Mucosa of rectum (tissue), 2 donors: Measurements from ENCODE around the gene PGM5.

ENCODE experiments used
- H3K27ac ChIP-seq, 2 donors: one replicate each; pipeline ENCODE4 v1.7.0; 2013; ENCODE audit warnings: inconsistent platforms in 2 of 2, low read depth in 2 of 2, low read length in 2 of 2
- H3K27me3 ChIP-seq, 2 donors: one replicate each; pipeline ENCODE4 v1.7.0; 2013; ENCODE audit warnings: low read length in 2 of 2; ENCODE audit not compliant: control insufficient read depth in 2 of 2, insufficient read depth in 2 of 2
- H3K36me3 ChIP-seq, 2 donors: one replicate each; pipeline ENCODE4 v1.7.0; 2013; ENCODE audit warnings: low read length in 2 of 2; ENCODE audit not compliant: control insufficient read depth in 2 of 2, insufficient read depth in 2 of 2
- H3K4me1 ChIP-seq, 2 donors: one replicate each; pipeline ENCODE4 v1.7.0; 2013; ENCODE audit warnings: low read length in 2 of 2, mild to moderate bottlenecking in 1 of 2; ENCODE audit not compliant: control insufficient read depth in 2 of 2, insufficient read depth in 2 of 2
- H3K4me3 ChIP-seq, 2 donors: one replicate each; pipeline ENCODE4 v1.7.0; 2013; ENCODE audit warnings: low read length in 2 of 2
- H3K9ac ChIP-seq, 2 donors: one replicate each; pipeline ENCODE4 v1.7.0; 2013; ENCODE audit warnings: low read length in 2 of 2, low read depth in 1 of 2, mild to moderate bottlenecking in 1 of 2
- H3K9me3 ChIP-seq, 2 donors: one replicate each; pipeline ENCODE4 v1.7.0; 2013; ENCODE audit warnings: low read length in 2 of 2; ENCODE audit not compliant: control insufficient read depth in 2 of 2
- donor health status: healthy.
- donor health status: Normal muscosa, but diverticular disease.

Gene PGM5

GRCh38 chr9:68545033-68545705 lies 188.8 kb downstream of the PGM5 start:
- Histone ChIP-seq H3K36me3 (no peaks in the 10 kb centered on the region), H3K27me3 (no peaks in the 10 kb centered on the region), H3K4me3 (no peak overlapping the region), H3K27ac (no peak overlapping the region), H3K4me1 (peaks cover 12 to 16% of the 10 kb centered on the region in 2 donors), H3K9ac (no peak overlapping the region), H3K9me3 (no peaks in the 10 kb centered on the region)

GRCh38 chr9:68546596-68547390 lies 190.4 kb downstream of the PGM5 start:
- Histone ChIP-seq H3K9me3 (no peaks in the 10 kb centered on the region), H3K4me1 (peaks cover 6 to 11% of the 10 kb centered on the region in 2 donors), H3K27ac (peak overlapping the region; percentile 23 to 57), H3K36me3 (no peaks in the 10 kb centered on the region), H3K9ac (no peak overlapping the region), H3K4me3 (no peak overlapping the region), H3K27me3 (no peaks in the 10 kb centered on the region)

DNA sequence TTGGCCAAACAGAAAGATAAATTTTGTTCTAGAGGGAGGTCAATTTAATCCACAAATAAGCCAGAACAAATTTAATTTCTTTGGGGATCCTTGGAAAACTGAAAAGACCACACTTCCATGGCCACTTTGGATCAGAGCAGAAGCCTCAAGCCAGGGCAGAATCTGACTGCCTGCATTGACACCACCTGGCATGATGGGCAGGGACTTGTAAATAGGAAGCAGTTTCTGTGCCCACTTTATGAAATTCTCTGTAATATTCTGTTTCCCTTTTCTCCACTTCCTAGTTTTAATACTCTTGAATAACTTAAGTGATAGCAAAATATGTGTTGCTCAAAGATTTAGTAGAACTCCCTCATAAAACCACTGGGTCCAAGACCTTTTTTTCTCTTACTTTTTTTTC lies 191.0 kb downstream of the PGM5 start:
- Histone ChIP-seq H3K36me3 (no peaks in the 10 kb centered on the region), H3K27me3 (no peaks in the 10 kb centered on the region), H3K4me3 (no peak overlapping the region), H3K27ac (peak overlapping the region in 1 of 2 donors; percentile 57), H3K9me3 (no peaks in the 10 kb centered on the region), H3K9ac (no peak overlapping the region), H3K4me1 (peaks cover 6 to 11% of the 10 kb centered on the region in 2 donors)

DNA sequence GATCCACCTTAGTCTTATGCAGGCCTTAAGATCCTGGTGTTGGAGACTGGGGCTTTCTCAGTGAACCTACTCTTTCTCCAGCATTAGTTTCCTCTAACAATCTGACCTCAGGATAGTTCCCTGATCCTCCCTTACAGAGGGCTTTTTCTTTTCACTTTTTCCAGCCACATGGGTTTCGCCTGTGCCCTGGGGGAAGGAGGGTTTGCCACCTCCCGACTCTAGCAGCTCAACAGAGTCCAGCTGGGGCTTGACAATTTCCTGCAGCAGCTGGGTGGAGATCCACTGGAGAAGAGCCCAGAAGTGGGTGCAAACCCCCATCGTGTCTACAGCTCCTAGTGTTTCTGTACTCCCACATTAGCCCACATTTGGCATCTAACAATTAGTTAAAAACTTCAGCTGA lies 191.8 kb downstream of the PGM5 start:
- H3K4me3 ChIP-seq = no peak overlapping the region
- H3K27me3 ChIP-seq = no peaks in the 10 kb centered on the region
- no peaks in the 10 kb centered on the region for H3K36me3 ChIP-seq
- no peaks in the 10 kb centered on the region for H3K9me3 ChIP-seq
- H3K27ac ChIP-seq = no peak overlapping the region
- H3K4me1 ChIP-seq = peaks cover 6 to 13% of the 10 kb centered on the region in 2 donors
- no peak overlapping the region for H3K9ac ChIP-seq

DNA sequence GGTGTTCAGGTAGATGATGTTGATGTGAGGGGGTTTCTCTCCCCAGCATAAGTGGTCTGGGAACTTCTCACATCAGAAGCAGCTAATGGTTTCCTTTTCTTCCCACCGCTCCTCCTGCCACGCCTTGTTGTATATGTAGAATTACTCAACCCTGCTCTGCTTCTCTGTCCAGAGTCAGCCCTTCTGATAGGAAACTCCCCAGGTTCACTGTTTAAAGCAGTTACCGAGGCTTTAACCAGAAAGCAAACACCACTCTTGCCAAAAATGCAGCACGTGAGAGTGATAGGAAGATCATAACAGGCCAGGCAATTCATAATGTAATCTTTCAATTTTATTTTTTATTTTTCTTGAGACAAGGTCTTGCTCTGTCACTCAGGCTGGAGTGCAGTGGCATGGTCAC lies 194.8 kb downstream of the PGM5 start:
- Histone ChIP-seq H3K27ac (peak overlapping the region; percentile 30 to 61), H3K4me3 (peak overlapping the region in 1 of 2 donors; percentile 38), H3K27me3 (no peaks in the 10 kb centered on the region), H3K9me3 (no peaks in the 10 kb centered on the region), H3K4me1 (peaks cover 6 to 13% of the 10 kb centered on the region in 2 donors), H3K36me3 (no peaks in the 10 kb centered on the region), H3K9ac (no peak overlapping the region)

DNA sequence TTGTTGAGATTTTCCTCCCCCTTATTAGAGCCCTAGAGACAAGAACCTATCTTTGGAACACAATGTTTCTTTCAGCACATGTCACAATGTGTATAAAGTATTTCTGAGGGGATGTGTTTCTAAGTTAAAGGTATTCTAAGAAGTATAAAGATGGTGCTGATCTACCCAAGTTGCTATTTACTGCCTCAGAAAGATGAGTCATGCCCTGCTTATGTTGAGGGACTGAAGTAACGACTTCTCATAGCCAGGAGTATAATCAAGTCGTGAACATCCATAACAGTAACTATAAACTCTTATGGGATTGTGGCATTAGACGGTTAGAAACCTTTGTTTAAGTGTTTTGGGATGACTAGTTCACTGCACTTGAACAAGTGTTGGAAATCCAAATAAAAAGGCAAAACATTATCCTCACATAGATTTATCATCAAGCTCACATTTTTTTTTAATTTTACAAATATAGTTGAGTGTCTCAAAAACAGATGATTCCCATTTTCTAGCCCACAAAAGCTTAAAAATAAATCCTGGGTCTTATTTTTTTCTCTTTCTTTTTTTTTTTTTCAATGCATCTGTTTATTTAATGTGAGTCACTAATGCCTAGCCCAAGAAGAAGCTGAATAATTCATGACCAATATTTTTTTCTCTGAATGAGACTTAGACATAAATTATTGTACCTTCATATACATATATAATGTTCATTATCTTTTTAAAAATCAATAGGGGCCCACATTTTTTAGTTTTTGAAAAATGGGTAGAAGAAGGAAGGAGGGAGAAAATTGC lies 196.5 kb downstream of the PGM5 start:
- no peak overlapping the region for H3K9ac ChIP-seq
- H3K36me3 ChIP-seq = no peaks in the 10 kb centered on the region
- H3K27me3 ChIP-seq = no peaks in the 10 kb centered on the region
- H3K27ac ChIP-seq = no peak overlapping the region
- peaks cover 6 to 12% of the 10 kb centered on the region in 2 donors for H3K4me1 ChIP-seq
- no peaks in the 10 kb centered on the region for H3K9me3 ChIP-seq
- no peak overlapping the region for H3K4me3 ChIP-seq

GRCh38 chr9:68555437-68556150 lies 199.2 kb downstream of the PGM5 start:
- no peak overlapping the region for H3K27ac ChIP-seq
- H3K36me3 ChIP-seq = no peaks in the 10 kb centered on the region
- no peak overlapping the region for H3K9ac ChIP-seq
- H3K27me3 ChIP-seq = no peaks in the 10 kb centered on the region
- peaks cover 5 to 13% of the 10 kb centered on the region in 2 donors for H3K4me1 ChIP-seq
- H3K9me3 ChIP-seq = no peaks in the 10 kb centered on the region
- H3K4me3 ChIP-seq = no peak overlapping the region

- Histone ChIP-seq H3K9ac (no peak overlapping the region), H3K27me3 (no peaks in the 10 kb centered on the region), H3K36me3 (no peaks in the 10 kb centered on the region), H3K9me3 (no peaks in the 10 kb centered on the region), H3K4me3 (no peak overlapping the region), H3K27ac (no peak overlapping the region), H3K4me1 (peaks cover 0 to 5% of the 10 kb centered on the region in 2 donors)
Measured at GRCh38 chr9:68558545-68558944, 202.1 kb downstream of the PGM5 start.

DNA sequence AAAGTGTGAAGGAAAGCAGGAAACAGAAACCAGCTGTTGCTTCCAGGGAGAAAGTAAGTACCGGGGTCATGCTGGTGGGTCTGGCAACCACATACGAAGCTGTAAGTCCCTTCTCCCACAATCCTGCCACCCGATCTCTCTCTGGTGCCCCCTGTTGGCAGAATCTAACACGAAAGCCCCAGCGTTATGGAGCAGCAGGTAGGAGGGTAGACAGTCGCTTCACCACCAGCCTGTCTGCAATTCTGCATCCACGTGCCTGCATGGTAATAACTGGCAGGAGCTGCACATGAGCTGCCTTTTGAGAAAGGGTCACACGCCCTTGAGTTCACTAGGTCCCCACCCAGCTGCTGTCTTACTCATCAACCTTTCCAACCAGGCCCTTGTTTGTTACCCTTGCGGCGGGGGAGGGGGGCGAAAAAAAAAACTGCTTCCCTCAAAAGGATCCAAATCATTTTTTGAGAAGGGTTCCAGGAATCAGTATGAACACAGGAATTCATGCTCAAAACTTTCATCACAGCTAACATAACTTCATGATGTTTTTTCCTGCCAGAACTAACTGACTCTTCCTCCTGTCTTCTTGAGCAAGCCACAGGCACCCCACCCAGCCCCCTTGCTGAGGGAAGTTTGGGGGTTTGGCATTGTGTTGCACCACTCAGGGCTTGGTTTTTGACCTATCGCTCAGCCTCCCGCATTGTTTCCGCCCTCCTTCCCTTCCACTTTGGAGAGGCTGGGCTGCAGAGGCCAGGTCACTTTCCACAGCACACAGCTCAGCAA lies 203.8 kb downstream of the PGM5 start:
- Histone ChIP-seq H3K4me1 (peaks cover 0 to 5% of the 10 kb centered on the region in 2 donors), H3K27me3 (no peaks in the 10 kb centered on the region), H3K4me3 (no peak overlapping the region), H3K9ac (no peak overlapping the region), H3K27ac (no peak overlapping the region), H3K36me3 (no peaks in the 10 kb centered on the region), H3K9me3 (no peaks in the 10 kb centered on the region)
